ENCODE measurements around the gene CSH2. TPM values are rescaled to one million over a fixed set of nuclear protein-coding genes. Genes with fewer than 3 reads are reported as not detected.

Gene CSH2
- total RNA-seq, 1 experiment from 2014 or later = not detected

- peak within 1 kb of the TSS; percentile 96 for H3K4me3 ChIP-seq (ENCODE audit: insufficient read depth, low read depth, low read length)
- DNase-seq = peak; percentile 95
- no peaks in the 10 kb centered on the region for H3K27me3 ChIP-seq (ENCODE audit: control insufficient read depth, insufficient read depth, low read length)
- H3K36me3 ChIP-seq (replicated peaks; ENCODE audit: control insufficient read depth, insufficient read depth, low read length) = peaks cover 56% of the 10 kb centered on the region
Observed at GRCh38 chr17:63827002-63827800, 46.3 kb downstream of the CSH2 start, which contains the start of the genes FTSJ3 and PSMC5. TSS of gene FTSJ3 (minus strand) at chr17:63827663. CDS start at chr17:63826902, 761 bp downstream. TSS of gene PSMC5 (plus strand) at chr17:63827431. CDS start at chr17:63827491, 60 bp downstream.

DNA sequence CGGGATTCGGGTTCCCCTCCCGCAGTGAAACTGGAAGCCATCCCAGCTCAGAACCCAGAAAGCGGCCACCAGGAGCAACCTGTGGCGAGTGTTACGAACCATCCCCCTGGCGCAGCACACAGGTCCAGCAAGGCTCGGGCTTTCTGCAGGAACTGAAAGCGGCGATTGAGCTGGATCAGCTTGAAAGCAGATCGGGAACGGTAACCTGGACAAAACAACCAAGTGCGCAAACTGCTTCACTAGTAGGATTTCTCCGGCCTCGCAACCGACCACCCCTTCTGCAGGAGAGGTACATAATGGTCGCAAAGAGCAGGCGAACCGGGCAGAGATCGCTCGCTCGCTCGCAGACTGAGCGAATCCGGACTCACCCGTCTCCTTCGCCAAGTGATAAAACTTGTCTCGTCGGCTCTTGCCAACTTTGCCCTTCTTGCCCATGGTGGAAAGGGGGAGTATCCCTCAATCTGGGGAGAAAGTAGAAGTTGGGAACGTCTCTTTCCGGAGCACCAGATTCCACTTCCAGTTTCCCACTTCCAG, 46.9 kb downstream of the CSH2 start:
- H3K36me3 ChIP-seq (replicated peaks; ENCODE audit: control insufficient read depth, insufficient read depth, low read length) = peaks cover 54% of the 10 kb centered on the region
- no peaks in the 10 kb centered on the region for H3K27me3 ChIP-seq (ENCODE audit: control insufficient read depth, insufficient read depth, low read length)
- H3K4me3 ChIP-seq (ENCODE audit: insufficient read depth, low read depth, low read length) = peak overlapping the region; percentile 96
- peak; percentile 44 for DNase-seq

GRCh38 chr17:63824362-63824761, 49.1 kb downstream of the CSH2 start:
- DNase-seq = no peak
- H3K27me3 ChIP-seq (ENCODE audit: control insufficient read depth, insufficient read depth, low read length) = no peaks in the 10 kb centered on the region
- H3K4me3 ChIP-seq (ENCODE audit: insufficient read depth, low read depth, low read length) = no peak overlapping the region
- H3K36me3 ChIP-seq (replicated peaks; ENCODE audit: control insufficient read depth, insufficient read depth, low read length) = peaks cover 52% of the 10 kb centered on the region

DNA sequence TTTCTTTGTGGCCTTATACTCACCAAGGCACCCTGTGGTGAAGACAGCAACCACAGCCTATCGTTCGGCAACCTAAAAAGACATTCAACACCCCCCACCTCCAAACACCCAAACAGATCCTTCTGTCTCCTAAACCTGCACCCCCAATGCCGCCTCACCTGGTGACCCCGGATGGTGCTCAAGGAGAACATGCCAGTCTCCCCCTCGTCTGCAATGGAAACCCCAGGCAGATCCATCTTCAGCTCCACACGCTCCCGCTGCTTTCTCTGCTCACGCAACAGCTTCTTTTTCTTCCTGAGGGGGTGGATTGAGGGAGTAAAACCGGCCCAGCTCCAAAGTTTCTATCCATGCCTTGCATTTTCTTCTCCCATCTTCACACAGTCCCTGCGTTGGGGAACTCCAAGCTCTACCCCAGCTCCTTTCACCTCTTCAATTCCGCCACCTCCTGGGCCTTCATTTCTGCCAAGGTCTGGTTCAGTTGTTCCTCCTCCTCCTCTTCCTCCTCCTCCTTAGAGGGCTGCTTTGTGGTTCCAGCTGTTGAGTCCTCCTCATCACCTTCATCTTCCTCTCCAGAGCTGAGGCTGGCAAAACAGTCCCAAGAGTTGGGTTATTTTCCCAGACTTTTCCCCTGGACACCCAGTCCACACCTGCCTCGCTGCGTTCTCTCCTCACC, 49.7 kb downstream of the CSH2 start:
- no peak for DNase-seq
- H3K27me3 ChIP-seq (ENCODE audit: control insufficient read depth, insufficient read depth, low read length) = no peaks in the 10 kb centered on the region
- peaks cover 53% of the 10 kb centered on the region for H3K36me3 ChIP-seq (replicated peaks; ENCODE audit: control insufficient read depth, insufficient read depth, low read length)
- no peak overlapping the region for H3K4me3 ChIP-seq (ENCODE audit: insufficient read depth, low read depth, low read length)

- no peaks in the 10 kb centered on the region for H3K27me3 ChIP-seq (ENCODE audit: control insufficient read depth, insufficient read depth, low read length)
- H3K4me3 ChIP-seq (ENCODE audit: insufficient read depth, low read depth, low read length) = no peak overlapping the region
- H3K36me3 ChIP-seq (replicated peaks; ENCODE audit: control insufficient read depth, insufficient read depth, low read length) = peaks cover 63% of the 10 kb centered on the region
- no peak for DNase-seq
Observed at GRCh38 chr17:63822537-63822936, 50.9 kb downstream of the CSH2 start.

Other genes starting within 250 kb of the CSH2 start
- gene LIMD2, start 173.6 kb downstream of the CSH2 start, total RNA-seq (2014; rRNA removed; shearing (Covaris generic)) = 116 and 190 TPM in 2 replicates
- gene STRADA, start 131.9 kb downstream of the CSH2 start, total RNA-seq (2014; rRNA removed; shearing (Covaris generic)) = 28.5 and 33.4 TPM in 2 replicates
- gene CCDC47, start 100.1 kb downstream of the CSH2 start, total RNA-seq (2014; rRNA removed; shearing (Covaris generic)) = 30.6 and 36.4 TPM in 2 replicates
- 34.5 and 41.8 TPM in 2 replicates for gene DDX42, start 99.5 kb downstream of the CSH2 start, total RNA-seq (2014; rRNA removed; shearing (Covaris generic))
- 29.9 and 34.9 TPM in 2 replicates for gene PSMC5, start 46.2 kb downstream of the CSH2 start, total RNA-seq (2014; rRNA removed; shearing (Covaris generic))
- gene FTSJ3, start 46.0 kb downstream of the CSH2 start, total RNA-seq (2014; rRNA removed; shearing (Covaris generic)) = 30.0 and 54.1 TPM in 2 replicates
- 141 and 144 TPM in 2 replicates for gene SMARCD2, start 31.0 kb downstream of the CSH2 start, total RNA-seq (2014; rRNA removed; shearing (Covaris generic))
- not detected in 2 replicates for gene GH2, start 8.3 kb upstream of the CSH2 start, total RNA-seq (2014; rRNA removed; shearing (Covaris generic))
- 0.30 TPM in 1 of 2 replicates, not detected in the other for gene CSH1, start 22.9 kb upstream of the CSH2 start, total RNA-seq (2014; rRNA removed; shearing (Covaris generic))
- gene CSHL1, start 37.6 kb upstream of the CSH2 start, total RNA-seq (2014; rRNA removed; shearing (Covaris generic)) = not detected in 2 replicates
- gene GH1, start 45.2 kb upstream of the CSH2 start, total RNA-seq (2014; rRNA removed; shearing (Covaris generic)) = not detected in 2 replicates
- gene CD79B, start 58.7 kb upstream of the CSH2 start, total RNA-seq (2014; rRNA removed; shearing (Covaris generic)) = 2.4 and 2.6 TPM in 2 replicates
- 4.8 and 6.8 TPM in 2 replicates for gene SCN4A, start 99.2 kb upstream of the CSH2 start, total RNA-seq (2014; rRNA removed; shearing (Covaris generic))
- gene PRR29, start 124.7 kb upstream of the CSH2 start, total RNA-seq (2014; rRNA removed; shearing (Covaris generic)) = 0.52 and 0.63 TPM in 2 replicates
- 0.11 and 0.59 TPM in 2 replicates for gene ICAM2, start 147.0 kb upstream of the CSH2 start, total RNA-seq (2014; rRNA removed; shearing (Covaris generic))

Measured in H7 (cell line).